K562 (cell line): ENCODE data around the gene PRDM11. TPM values are rescaled to one million over a fixed set of nuclear protein-coding genes. Genes with fewer than 3 reads are reported as not detected.

ENCODE experiments used
- CBFA2T2 ChIP-seq: fragments of 450-650 bp; conservative IDR thresholded peaks from 2 replicates; pipeline ENCODE4 v1.6.1; 2017; ENCODE audit warnings: mild to moderate bottlenecking
- CBFB ChIP-seq: sonication (generic); formaldehyde crosslinking; IDR thresholded peaks from 2 replicates; pipeline ENCODE4 v1.4.0; 2020; ENCODE audit warnings: mild to moderate bottlenecking, missing genetic modification reagents
- DLX4 ChIP-seq: fragments of 250-450 bp; sonication (Bioruptor Pico); IDR thresholded peaks from 2 replicates; pipeline ENCODE4 v1.6.1; 2021; ENCODE audit warnings: mild to moderate bottlenecking
- EHMT2 ChIP-seq: fragments of 450-650 bp; IDR thresholded peaks from 2 replicates; pipeline ENCODE4 v1.6.1; 2018; ENCODE audit warnings: antibody characterized with exemption
- FIP1L1 ChIP-seq: fragments of 200-400 bp; formaldehyde crosslinking; IDR thresholded peaks from 2 replicates; pipeline ENCODE4 v1.6.1; 2018; ENCODE audit warnings: mild to moderate bottlenecking, low read depth, low read length; ENCODE audit not compliant: poor library complexity, severe bottlenecking
- FOXA3 ChIP-seq, 2 experiments: fragments of 450-650 bp in 1 of 2; sonication (generic) in 1 of 2; formaldehyde crosslinking; IDR thresholded peaks in 1 of 2; conservative IDR thresholded peaks in 1 of 2; 2 replicates each; pipeline versions ENCODE4 v1.4.0 to v1.8.0; 2020 to 2022; ENCODE audit warnings: mild to moderate bottlenecking in 2 of 2, missing genetic modification reagents in 1 of 2
- FOXO4 ChIP-seq: fragments of 450-650 bp; formaldehyde crosslinking; IDR thresholded peaks from 2 replicates; pipeline ENCODE4 v1.4.0; 2020; ENCODE audit warnings: mild to moderate bottlenecking, moderate library complexity
- GABPA ChIP-seq: fragments of 200-800 bp; sonication (Bioruptor generic); conservative IDR thresholded peaks from 2 replicates; pipeline ENCODE4 v1.6.1; 2016; ENCODE audit warnings: low read depth, missing genetic modification characterization, missing compliant biosample characterization
- GTF2A2 ChIP-seq: IDR thresholded peaks from 2 replicates; pipeline ENCODE4 v1.6.1; 2016; ENCODE audit warnings: mild to moderate bottlenecking, missing genetic modification characterization, missing compliant biosample characterization
- MECOM ChIP-seq: fragments of 250-450 bp; sonication (Bioruptor Pico); IDR thresholded peaks from 2 replicates; pipeline ENCODE4 v1.8.0; 2022; ENCODE audit warnings: inconsistent platforms
- MEIS2 ChIP-seq: fragments of 450-650 bp; IDR thresholded peaks from 2 replicates; pipeline ENCODE4 v1.6.1; 2014; ENCODE audit warnings: mild to moderate bottlenecking; ENCODE audit not compliant: partially characterized antibody
- MITF ChIP-seq: IDR thresholded peaks from 2 replicates; pipeline ENCODE4 v1.6.1; 2014; ENCODE audit warnings: antibody characterized with exemption
- NCOA6 ChIP-seq: fragments of 450-650 bp; IDR thresholded peaks from 2 replicates; pipeline ENCODE4 v1.6.1; 2017; ENCODE audit warnings: mild to moderate bottlenecking
- PTTG1 ChIP-seq: fragments of 450-650 bp; IDR thresholded peaks from 2 replicates; pipeline ENCODE4 v1.6.1; 2016; ENCODE audit warnings: low read depth, mild to moderate bottlenecking, missing genetic modification characterization, missing compliant biosample characterization
- RAD21 ChIP-seq, 2 experiments: fragments of 250-450 bp in 1 of 2; fragments of 450-650 bp in 1 of 2; sonication (Bioruptor Pico) in 1 of 2; formaldehyde crosslinking in 1 of 2; IDR thresholded peaks in 1 of 2; conservative IDR thresholded peaks in 1 of 2; 2 replicates each; pipeline versions ENCODE4 v1.4.0 to v1.8.0; 2020 to 2022; ENCODE audit warnings: mild to moderate bottlenecking in 2 of 2, moderate library complexity in 1 of 2
- RFX1 ChIP-seq: fragments of 450-650 bp; IDR thresholded peaks from 2 replicates; pipeline ENCODE4 v1.6.1; 2016; ENCODE audit warnings: mild to moderate bottlenecking, moderate library complexity
- SIRT6 ChIP-seq: IDR thresholded peaks from one replicate; pipeline ENCODE4 v1.6.1; 2012; ENCODE audit warnings: low read depth, mild to moderate bottlenecking, control low read depth, inconsistent platforms, low read length, moderate library complexity
- SP1 ChIP-seq: sonication (generic); formaldehyde crosslinking; IDR thresholded peaks from 2 replicates; pipeline ENCODE4 v1.8.1; 2022; ENCODE audit warnings: mild to moderate bottlenecking, missing genetic modification reagents
- SREBF1 ChIP-seq: fragments of 150-350 bp; IDR thresholded peaks from 2 replicates; pipeline ENCODE4 v1.6.1; 2014; ENCODE audit warnings: antibody characterized with exemption, low read depth, low read length, borderline replicate concordance
- SRSF3 ChIP-seq: fragments of 200-400 bp; formaldehyde crosslinking; IDR thresholded peaks from 2 replicates; pipeline ENCODE4 v1.6.1; 2016; ENCODE audit warnings: mild to moderate bottlenecking, low read length, moderate library complexity; ENCODE audit not compliant: insufficient read depth
- WHSC1 ChIP-seq: IDR thresholded peaks from one replicate; pipeline ENCODE4 v1.6.1; 2012; ENCODE audit warnings: low read length, control low read depth, inconsistent platforms
- ZNF253 ChIP-seq: fragments of 250-450 bp; sonication (Bioruptor Pico); conservative IDR thresholded peaks from 2 replicates; pipeline ENCODE4 v1.6.1; 2021; ENCODE audit warnings: mild to moderate bottlenecking
- ZNF398 ChIP-seq: fragments of 250-450 bp; sonication (Bioruptor Pico); IDR thresholded peaks from 2 replicates; pipeline ENCODE4 v1.8.0; 2021; ENCODE audit warnings: moderate library complexity, mild to moderate bottlenecking, inconsistent platforms
- ZNF431 ChIP-seq: sonication (generic); formaldehyde crosslinking; IDR thresholded peaks from 2 replicates; pipeline ENCODE4 v1.8.0; 2022; ENCODE audit warnings: mild to moderate bottlenecking, missing genetic modification reagents
- ZNF583 ChIP-seq: fragments of 250-450 bp; sonication (Bioruptor Pico); IDR thresholded peaks from 2 replicates; pipeline ENCODE4 v1.4.0; 2020
- ZZZ3 ChIP-seq: fragments of 450-650 bp; IDR thresholded peaks from 2 replicates; pipeline ENCODE4 v1.6.1; 2016; ENCODE audit warnings: antibody characterized with exemption, mild to moderate bottlenecking, moderate library complexity
- polyA plus RNA-seq, 8 experiments: library from polyadenylated mRNA; depleted of rRNA in 4 of 8; stranded (reverse) in 5 of 8; unstranded in 3 of 8; fragments of >200 nt; fragmentation: Nextera tagmentation in 2 of 8; fragmentation: Illumina TruSeq in 1 of 8; extraction: Ambion mirVana in 2 of 8; extraction: Trizol in 1 of 8; gene quantifications; 2 replicates each; pipeline versions ENCODE4 v1.2.1 to v1.2.3, GENCODE V29; 2011 to 2014; ENCODE audit warnings: inconsistent platforms in 1 of 8, missing spikeins in 1 of 8
- total RNA-seq, 7 experiments: library from RNA; depleted of rRNA in 6 of 7; stranded (reverse); fragments of >200 nt in 6 of 7; fragmentation: Illumina TruSeq in 2 of 7; extraction: Trizol in 2 of 7; gene quantifications; 2 replicates each; pipeline versions ENCODE4 v1.2.1 to v1.2.3, GENCODE V29; 2011 to 2021; ENCODE audit warnings: low replicate concordance in 1 of 7

The PRDM11 gene
- total and polyA plus RNA-seq, 9 of the 15 experiments (the other 6 are each of a cell fraction or from before 2014, with no cell fraction given): 0.01 to 1.1 (median 0.29) TPM

GRCh38 chr11:45185228-45185729 lies 38.8 kb downstream of the PRDM11 start (continued):
- TF ChIP-seq FOXO4 (CRISPR knock-in tag) (no peak), DLX4 (CRISPR knock-in tag) (no peak), FIP1L1 (no peak), SP1 (peak; percentile 58; the same call in 1 of the 2 replicates), GTF2A2 (tag) (no peak), NCOA6 (0 out of 2 replicates have a peak, but pooled peaks have one; percentile 26), SIRT6 (no peak), RAD21 (CRISPR knock-in tag; conservative IDR thresholded peaks at IDR 0.05 in 1 of 2, IDR thresholded peaks at IDR 0.05 in 1 of 2) (no peak), MECOM (CRISPR knock-in tag) (no peak), ZNF431 (CRISPR knock-in tag) (no peak), FOXA3 (CRISPR knock-in tag; conservative IDR thresholded peaks at IDR 0.05 in 1 of 2, IDR thresholded peaks at IDR 0.05 in 1 of 2) (0 out of 4 replicates have a peak, but pooled peaks of 1 of the 2 experiments have one; percentile 24), PTTG1 (tag) (peak; percentile 44; the same call in 1 of the 2 replicates), GABPA (tag) (no peak), MEIS2 (peak; percentile 39), EHMT2 (peak; percentile 75), SREBF1 (no peak), WHSC1 (no peak), CBFB (CRISPR knock-in tag) (no peak), CBFA2T2 (peak; percentile 97), SRSF3 (no peak), MITF (peak; percentile 39; the same call in 1 of the 2 replicates), ZZZ3 (no peak), RFX1 (no peak), ZNF583 (CRISPR knock-in tag) (no peak), ZNF398 (no peak), ZNF253 (CRISPR knock-in tag) (no peak)
